Activated T-cell treated with anti-CD3 and anti-CD28 coated beads, Interleukin-2, amount 50 U/mL, for 72 hours (primary cell): ENCODE results near the gene RBAK. TPM values are rescaled to one million over a fixed set of nuclear protein-coding genes. Genes with fewer than 3 reads are reported as not detected.

ENCODE experiments used
- ATAC-seq, 2 donors: fragments of 150-1000 bp; cut with Tn5 transposase; replicated peaks in 1 of 2; 2 replicates each; pipeline ENCODE4 v1.10.0; 2021; ENCODE audit warnings: moderate library complexity in 2 of 2, mild to moderate bottlenecking in 1 of 2
- DNase-seq, 2 donors: peaks; one replicate each; pipeline ENCODE4 v3.0.0; 2021 to 2022; ENCODE audit warnings: mixed read lengths in 1 of 2
- H3K27ac Mint-ChIP-seq: one replicate; pipeline ENCODE4 v1.8.0; 2022; ENCODE audit warnings: mild to moderate bottlenecking, moderate library complexity, mixed read lengths
- H3K27me3 Mint-ChIP-seq: one replicate; pipeline ENCODE4 v1.8.0; 2022; ENCODE audit warnings: low read depth, mixed read lengths
- H3K36me3 Mint-ChIP-seq, 2 donors: one replicate each; pipeline ENCODE4 v1.8.0; 2022; ENCODE audit warnings: mixed read lengths in 2 of 2, mild to moderate bottlenecking in 1 of 2; ENCODE audit not compliant: insufficient read depth in 2 of 2
- H3K4me1 Mint-ChIP-seq: one replicate; pipeline ENCODE4 v1.8.0; 2022; ENCODE audit warnings: low read depth, mixed read lengths
- H3K4me3 Mint-ChIP-seq, 2 donors: one replicate each; pipeline ENCODE4 v1.8.0; 2022; ENCODE audit warnings: mild to moderate bottlenecking in 2 of 2, mixed read lengths in 2 of 2, moderate library complexity in 2 of 2
- H3K9me3 Mint-ChIP-seq, 2 donors: one replicate each; pipeline ENCODE4 v1.8.0; 2022; ENCODE audit warnings: mixed read lengths in 2 of 2
- total RNA-seq, 2 donors: library from RNA; stranded (reverse); gene quantifications; one replicate each; pipeline ENCODE4 v1.2.3, GENCODE V29; 2022

The RBAK gene
- total RNA-seq, 2 donors from 2014 or later = 12.9 to 14.8 TPM

GRCh38 chr7:5117095-5117970 is 71.7 kb downstream of the RBAK start:
- H3K4me3 Mint-ChIP-seq = no peak overlapping the region
- DNase-seq (no peak), ATAC-seq (no peak)
- no peaks in the 10 kb centered on the region for H3K36me3 Mint-ChIP-seq
- no peaks in the 10 kb centered on the region for H3K9me3 Mint-ChIP-seq
- H3K27me3 Mint-ChIP-seq = no peaks in the 10 kb centered on the region
- H3K27ac Mint-ChIP-seq = no peak overlapping the region
- H3K4me1 Mint-ChIP-seq = no peaks in the 10 kb centered on the region

Other genes with a start within 250 kb of the RBAK start
- gene PAPOLB, start 183.8 kb upstream of the RBAK start, total RNA-seq = under 1 TPM in 1 of 2 donors, not detected in 1; 0.05 TPM
- under 1 TPM; 0.50 to 0.53 TPM for gene RADIL, start 162.1 kb upstream of the RBAK start, total RNA-seq
- not detected for gene MMD2, start 86.7 kb upstream of the RBAK start, total RNA-seq
- gene WIPI2, start 144.4 kb downstream of the RBAK start, total RNA-seq = 10 to 100 TPM; 67.7 to 69.8 TPM
- gene SLC29A4, start 237.1 kb downstream of the RBAK start, total RNA-seq = 1 to 10 TPM in 1 of 2 donors, under 1 TPM in 1; 0.48 to 1.3 TPM